HCT116 (cell line): ENCODE data around the gene C1orf167.

ENCODE experiments used
- CBX3 ChIP-seq: IDR thresholded peaks from 2 replicates; pipeline ENCODE4 v1.6.1; 2012; ENCODE audit warnings: low read depth
- CEBPB ChIP-seq: IDR thresholded peaks from 2 replicates; pipeline ENCODE4 v1.6.1; 2012; ENCODE audit warnings: low read depth
- ELF1 ChIP-seq: IDR thresholded peaks from 2 replicates; pipeline ENCODE4 v1.6.1; 2012; ENCODE audit warnings: low read depth, borderline replicate concordance
- FOSL1 ChIP-seq: IDR thresholded peaks from 2 replicates; pipeline ENCODE4 v1.6.1; 2012; ENCODE audit warnings: low read depth
- POLR2A ChIP-seq: IDR thresholded peaks from 2 replicates; pipeline ENCODE4 v1.7.0; 2011; ENCODE audit warnings: borderline replicate concordance; ENCODE audit not compliant: insufficient read depth, insufficient read length; ENCODE audit errors: extremely low read depth
- RAD21 ChIP-seq: IDR thresholded peaks from 2 replicates; pipeline ENCODE4 v1.6.1; 2012; ENCODE audit warnings: low read depth, mild to moderate bottlenecking
- TF ChIP-seq, protein P1 (sequence below), 3 experiments: fragments of 200-600 bp in 1 of 3; sonication (generic) in 1 of 3; IDR thresholded peaks in 2 of 3; conservative IDR thresholded peaks in 1 of 3; 2 replicates each; pipeline ENCODE4 v1.5.1; 2012 to 2017; ENCODE audit warnings: low read depth in 2 of 3, low read length in 2 of 3, antibody characterized with exemption in 1 of 3, borderline replicate concordance in 1 of 3, control low read depth in 1 of 3, mild to moderate bottlenecking in 1 of 3, mixed read lengths in 1 of 3, mixed run types in 1 of 3, moderate library complexity in 1 of 3; ENCODE audit not compliant: insufficient read depth in 1 of 3

DNA sequence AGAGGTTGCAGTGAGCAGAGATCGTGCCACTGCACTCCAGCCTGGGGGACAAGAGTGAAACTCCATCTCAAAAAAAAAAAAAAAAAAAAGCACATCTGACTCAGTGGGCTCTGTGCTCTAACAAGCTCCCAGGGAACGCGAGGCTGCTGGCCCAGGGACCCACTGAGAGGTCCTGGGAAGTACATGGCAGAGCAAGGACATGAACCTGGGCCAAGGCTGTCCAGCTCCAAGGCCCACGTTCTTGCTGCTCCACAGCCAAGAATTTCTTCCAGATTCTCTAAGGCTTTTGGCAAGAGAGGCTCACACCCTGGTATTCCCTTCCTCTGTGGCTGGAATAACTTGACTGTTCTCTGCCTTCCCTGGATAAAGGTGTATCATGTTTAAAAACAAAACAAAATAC lies 41.5 kb upstream of the C1orf167 start:
- TF ChIP-seq POLR2A (no peak), FOSL1 (no peak), CBX3 (no peak), CEBPB (no peak), ELF1 (no peak), RAD21 (no peak)
- TF ChIP-seq, protein P1, sequence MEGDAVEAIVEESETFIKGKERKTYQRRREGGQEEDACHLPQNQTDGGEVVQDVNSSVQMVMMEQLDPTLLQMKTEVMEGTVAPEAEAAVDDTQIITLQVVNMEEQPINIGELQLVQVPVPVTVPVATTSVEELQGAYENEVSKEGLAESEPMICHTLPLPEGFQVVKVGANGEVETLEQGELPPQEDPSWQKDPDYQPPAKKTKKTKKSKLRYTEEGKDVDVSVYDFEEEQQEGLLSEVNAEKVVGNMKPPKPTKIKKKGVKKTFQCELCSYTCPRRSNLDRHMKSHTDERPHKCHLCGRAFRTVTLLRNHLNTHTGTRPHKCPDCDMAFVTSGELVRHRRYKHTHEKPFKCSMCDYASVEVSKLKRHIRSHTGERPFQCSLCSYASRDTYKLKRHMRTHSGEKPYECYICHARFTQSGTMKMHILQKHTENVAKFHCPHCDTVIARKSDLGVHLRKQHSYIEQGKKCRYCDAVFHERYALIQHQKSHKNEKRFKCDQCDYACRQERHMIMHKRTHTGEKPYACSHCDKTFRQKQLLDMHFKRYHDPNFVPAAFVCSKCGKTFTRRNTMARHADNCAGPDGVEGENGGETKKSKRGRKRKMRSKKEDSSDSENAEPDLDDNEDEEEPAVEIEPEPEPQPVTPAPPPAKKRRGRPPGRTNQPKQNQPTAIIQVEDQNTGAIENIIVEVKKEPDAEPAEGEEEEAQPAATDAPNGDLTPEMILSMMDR (IDR thresholded peaks at IDR 0.05 in 2 of 3, conservative IDR thresholded peaks at IDR 0.05 in 1 of 3; ENCODE audit: borderline replicate concordance in 1 of 3, insufficient read depth in 1 of 3, low read depth in 2 of 3, low read length in 2 of 3): no peak
